ENCODE data around the gene DDX1.
A peak's percentile ranks its signal among the peaks of the same experiment; 100 is the strongest.

DDX1 gene

GRCh38 chr2:15562354-15563031 lies 29.2 kb upstream of the DDX1 start:
- no peak for DNase-seq (ENCODE audit: low read depth)

GRCh38 chr2:15563227-15564100 lies 28.2 kb upstream of the DDX1 start:
- DNase-seq (ENCODE audit: low read depth), result no peak

DNA sequence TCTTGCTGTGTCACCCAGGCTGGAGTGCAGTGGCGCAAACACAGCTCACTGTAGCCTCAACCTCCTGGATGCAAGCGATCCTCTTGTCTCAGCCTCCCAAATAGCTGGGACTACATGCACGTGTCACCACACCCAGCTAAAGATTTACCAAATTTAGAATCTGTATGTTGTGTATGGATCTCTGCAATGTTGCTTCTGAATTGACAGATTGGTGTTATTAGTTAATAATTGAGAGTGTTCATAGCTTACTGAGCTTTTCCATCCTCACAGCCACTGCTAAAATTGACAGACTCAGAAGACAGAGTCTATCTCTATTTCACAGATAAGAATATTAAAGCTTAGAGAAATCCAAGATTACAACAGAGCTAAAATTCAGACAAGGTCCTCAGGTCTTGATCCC lies 26.3 kb upstream of the DDX1 start:
- no peak for DNase-seq (ENCODE audit: low read depth)

- no peak for DNase-seq (ENCODE audit: low read depth)
Observed at GRCh38 chr2:15565994-15566671, 25.5 kb upstream of the DDX1 start.

DNA sequence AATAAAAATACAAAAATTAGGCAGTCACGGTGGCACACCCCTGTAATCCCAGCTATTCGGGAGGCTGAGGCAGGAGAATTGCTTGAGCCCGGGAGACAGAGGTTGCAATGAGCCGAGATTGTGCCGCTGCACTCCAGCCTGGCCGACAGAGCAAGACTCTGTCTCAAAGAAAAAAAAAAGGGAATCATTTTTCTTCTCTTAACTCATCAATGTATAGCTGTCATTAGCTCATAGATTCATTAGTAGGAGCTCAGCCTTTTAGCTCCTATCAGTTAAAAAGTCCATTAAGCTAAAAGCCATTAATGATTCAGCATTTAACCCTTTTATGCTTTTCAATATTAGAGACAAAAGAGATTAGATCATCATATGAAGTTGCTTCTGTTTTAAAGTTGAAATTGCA lies 24.8 kb upstream of the DDX1 start:
- DNase-seq (ENCODE audit: low read depth), result no peak

DNA sequence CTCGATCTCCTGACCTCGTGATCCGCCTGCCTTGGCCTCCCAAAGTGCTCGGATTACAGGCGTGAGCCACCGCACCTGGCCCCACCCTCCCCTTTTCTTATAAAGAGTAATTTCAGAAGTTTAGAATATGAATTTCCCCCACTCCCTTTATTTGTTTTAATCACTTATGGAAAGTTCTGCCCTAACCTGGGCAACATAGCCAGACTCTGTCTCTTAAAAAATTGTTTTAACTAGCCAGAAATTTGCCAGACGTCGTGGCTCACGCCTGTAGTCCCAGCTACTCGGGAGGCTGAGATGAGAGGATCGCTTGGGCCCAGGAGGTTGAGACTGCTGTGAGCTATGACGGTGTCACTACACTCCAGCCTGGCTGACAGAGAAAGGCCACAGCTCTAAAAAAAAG lies 22.8 kb upstream of the DDX1 start:
- no peak for DNase-seq (ENCODE audit: low read depth)

GRCh38 chr2:15570104-15570503 lies 21.6 kb upstream of the DDX1 start:
- no peak for DNase-seq (ENCODE audit: low read depth)

DNA sequence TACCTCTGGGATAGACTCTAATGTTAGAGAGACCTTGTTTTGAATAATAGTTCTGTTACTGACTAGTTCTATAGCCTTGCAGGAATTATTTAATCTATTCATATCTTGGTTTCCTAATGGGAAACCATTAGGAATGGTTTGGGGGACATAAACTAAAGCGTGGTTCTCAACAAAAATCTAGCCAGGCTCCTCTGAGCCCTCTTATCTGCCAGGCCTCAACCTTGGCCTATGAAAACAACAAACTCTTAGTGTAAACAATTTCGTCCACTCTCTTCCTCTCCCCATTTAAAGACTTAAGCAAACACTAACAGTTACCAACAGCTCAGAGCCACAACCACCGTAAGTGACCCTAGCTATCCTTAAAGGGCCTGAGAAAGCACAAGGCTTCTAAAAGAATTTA lies 19.9 kb upstream of the DDX1 start:
- DNase-seq (ENCODE audit: low read depth), result no peak

- no peak for DNase-seq (ENCODE audit: low read depth)
Observed at GRCh38 chr2:15577071-15577735, 14.5 kb upstream of the DDX1 start.

- DNase-seq (ENCODE audit: low read depth), result peak; percentile 60
Observed at GRCh38 chr2:15579641-15580040, 12.0 kb upstream of the DDX1 start.

DNA sequence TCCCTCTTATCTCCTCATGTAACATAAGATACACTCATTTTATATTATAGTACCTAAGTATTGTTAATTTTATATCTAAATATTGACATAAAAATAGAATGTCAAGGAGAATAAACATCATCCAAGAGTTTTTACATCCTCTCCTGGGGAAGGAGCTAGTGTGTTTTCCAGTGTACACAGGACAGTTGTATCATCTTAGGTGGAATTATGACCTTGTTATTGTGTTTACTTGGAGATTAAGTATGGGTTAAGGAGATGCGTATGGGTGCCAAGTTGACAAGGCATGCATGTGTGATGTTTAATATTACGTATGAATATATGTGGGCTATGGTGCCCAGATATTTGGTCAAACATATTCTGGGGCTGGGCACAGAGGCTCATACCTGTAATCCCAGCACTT lies 11.2 kb upstream of the DDX1 start:
- DNase-seq (ENCODE audit: low read depth), result no peak

- DNase-seq (ENCODE audit: low read depth), result no peak
Observed at GRCh38 chr2:15582710-15583357, 8.8 kb upstream of the DDX1 start.

DNA sequence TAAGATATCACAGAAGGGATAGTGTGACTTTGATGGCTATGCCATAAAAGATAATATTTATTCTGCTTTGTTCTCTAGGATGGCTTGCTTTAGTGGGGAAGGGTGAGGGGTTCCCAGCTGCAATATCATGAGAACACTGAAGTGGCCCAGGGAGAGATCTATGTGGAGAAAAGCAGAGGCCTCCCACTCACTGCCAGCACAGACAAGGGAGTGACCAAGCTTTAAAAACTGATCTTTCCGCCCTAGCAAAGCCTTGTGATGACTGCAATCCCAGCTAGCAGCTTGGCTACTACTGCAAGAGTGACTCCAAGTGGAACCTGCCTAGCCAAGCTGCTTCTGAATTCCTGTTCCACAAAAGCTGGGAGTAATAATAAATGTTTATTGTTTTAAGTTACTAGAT lies 7.8 kb upstream of the DDX1 start:
- no peak for DNase-seq (ENCODE audit: low read depth)

DNA sequence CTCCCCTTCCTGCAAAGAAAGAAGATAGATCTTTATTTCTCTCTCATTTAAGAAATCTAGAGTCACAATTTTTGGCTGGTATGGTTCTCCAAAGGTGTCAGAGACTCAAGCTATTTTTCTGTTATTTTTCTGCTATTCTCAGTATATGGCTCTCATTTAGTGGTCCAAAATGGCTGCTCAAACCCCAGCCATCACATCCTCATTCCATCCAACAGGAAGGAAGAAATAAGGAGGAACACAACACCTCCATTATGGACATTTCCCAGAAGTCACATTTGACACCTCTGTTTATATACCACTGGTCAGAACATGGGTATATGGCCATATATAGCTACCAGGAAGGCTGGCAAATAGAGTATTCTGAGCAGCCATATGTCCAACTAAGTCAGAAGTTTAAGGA lies 7.4 kb upstream of the DDX1 start:
- no peak for DNase-seq (ENCODE audit: low read depth)

DNA sequence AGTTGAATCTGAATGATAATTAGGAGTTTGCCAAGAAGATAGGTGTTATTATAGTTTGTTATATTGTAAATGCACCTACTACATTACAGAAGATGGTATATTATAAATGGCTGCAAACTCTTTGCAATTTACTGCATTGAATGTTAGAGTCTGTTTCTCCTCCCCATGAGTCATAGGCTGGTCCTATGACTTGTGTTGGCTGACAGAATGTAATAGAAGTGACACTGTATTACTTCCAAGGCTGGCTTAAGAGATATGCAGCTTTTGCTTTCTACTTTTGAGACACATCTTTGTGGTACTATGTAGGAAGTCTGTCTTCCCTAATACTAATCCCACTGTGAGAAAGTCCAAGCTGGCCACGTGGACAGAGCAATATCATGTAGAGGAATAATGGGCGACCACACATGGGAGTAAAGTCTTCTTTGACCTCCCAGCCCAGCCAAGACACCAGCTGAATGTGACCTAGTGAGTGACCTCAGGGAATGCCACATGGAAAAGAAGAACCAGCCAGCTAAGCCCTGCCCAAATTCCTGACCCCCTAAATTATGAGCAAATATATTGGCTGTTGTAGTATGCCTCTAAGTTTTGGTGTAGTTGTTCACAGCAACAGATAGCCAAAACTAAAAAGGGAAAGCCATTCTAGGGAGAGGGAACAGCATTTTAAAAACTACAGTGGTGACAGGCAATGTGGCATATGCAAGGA lies 6.8 kb upstream of the DDX1 start:
- DNase-seq (ENCODE audit: low read depth), result no peak

DNA sequence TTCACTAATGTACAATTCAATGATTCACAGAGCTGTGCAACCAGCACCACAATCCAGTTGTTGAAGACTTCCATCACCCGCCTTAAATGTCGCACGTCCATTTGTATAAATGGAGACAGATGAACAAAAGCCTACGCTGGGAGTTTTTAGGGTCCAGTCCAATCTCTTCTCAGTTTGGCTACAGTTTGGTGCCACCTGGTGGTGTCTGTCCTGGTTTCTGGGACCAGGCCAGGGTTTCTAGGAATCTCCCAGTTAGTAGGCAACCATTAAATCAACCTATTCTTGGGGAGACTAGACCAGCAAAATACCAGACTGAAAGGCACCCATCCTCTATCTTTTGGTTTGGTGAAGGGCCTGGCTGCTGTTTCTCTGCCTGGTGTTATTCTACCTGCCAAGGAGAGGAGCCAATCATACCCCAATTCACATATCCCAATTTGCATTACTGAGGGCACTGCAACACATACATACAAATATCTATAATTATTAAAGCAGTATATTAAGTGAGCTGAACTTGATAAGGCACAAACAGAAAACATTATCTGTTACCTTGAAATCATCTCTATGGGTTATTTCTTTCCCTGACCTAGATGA lies 3.2 kb upstream of the DDX1 start:
- DNase-seq (ENCODE audit: low read depth), result peak; percentile 22

DNA sequence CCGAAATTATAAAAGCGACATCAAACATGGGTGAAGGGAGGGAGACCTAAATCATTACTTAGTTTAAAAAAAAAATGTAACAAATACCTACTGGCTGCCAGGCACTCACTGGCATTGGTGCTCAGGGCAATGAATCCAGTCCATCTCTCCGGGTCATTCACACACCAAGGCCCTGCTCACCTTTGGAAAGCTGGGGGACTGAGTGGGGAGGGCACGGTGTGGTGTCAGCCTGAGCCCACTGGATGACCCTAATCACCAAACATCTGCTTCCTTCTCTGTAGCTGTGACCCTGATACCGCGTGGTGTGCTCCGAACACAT lies 336 bp upstream of the DDX1 start:
- DNase-seq (ENCODE audit: low read depth), result no peak

GRCh38 chr2:15593327-15593705 lies 1.6 kb downstream of the DDX1 start:
- DNase-seq (ENCODE audit: low read depth), result no peak

- DNase-seq (ENCODE audit: low read depth), result no peak
Observed at GRCh38 chr2:15594291-15595256, 2.9 kb downstream of the DDX1 start.

- DNase-seq (ENCODE audit: low read depth), result no peak
Observed at GRCh38 chr2:15595342-15595905, 3.8 kb downstream of the DDX1 start.

Measured in HS-5 (cell line).